HEK293 (cell line): ENCODE data around the gene RACK1.

ENCODE experiments used
- CTCF ChIA-PET: fragments of 350-600 bp; formaldehyde crosslinking; extraction: SDS; loops from one replicate; lab custom pipeline; 2021; ENCODE audit warnings: antibody characterized with exemption; lab: Yijun Ruan, JAX
- POLR2A ChIA-PET: fragments of 300-600 bp; formaldehyde crosslinking; extraction: SDS; loops from one replicate; lab custom pipeline; 2020; ENCODE audit warnings: antibody characterized with exemption, inconsistent platforms; lab: Yijun Ruan, JAX
- H3K27ac ChIP-seq: fragments of 200-500 bp; sonication (Bioruptor generic); 2 replicates; pipeline ENCODE4 v1.5.1; 2014; ENCODE audit warnings: low read depth, low read length, control low read depth, inconsistent platforms; ENCODE audit errors: extremely low read depth
- H3K36me3 ChIP-seq, 2 experiments: fragments of 200-500 bp in 1 of 2; sonication (Bioruptor generic) in 1 of 2; 1 replicate in 1 of 2; 2 replicates in 1 of 2; pipeline ENCODE4 v1.5.1; 2014 to 2017; ENCODE audit warnings: inconsistent platforms in 2 of 2, low read length in 2 of 2; ENCODE audit not compliant: control insufficient read depth in 2 of 2, insufficient read depth in 1 of 2
- H3K4me1 ChIP-seq: fragments of 200-500 bp; sonication (Bioruptor generic); 2 replicates; pipeline ENCODE4 v1.5.1; 2014; ENCODE audit warnings: mild to moderate bottlenecking, low read length, inconsistent platforms; ENCODE audit not compliant: control insufficient read depth, insufficient read depth
- H3K4me3 ChIP-seq: 2 replicates; pipeline ENCODE4 v1.5.1; 2011; ENCODE audit warnings: low read depth, mild to moderate bottlenecking, control low read depth, low read length, moderate library complexity
- H3K9me3 ChIP-seq: fragments of 200-500 bp; sonication (Bioruptor generic); 2 replicates; pipeline ENCODE4 v1.5.1; 2014; ENCODE audit warnings: low read depth, low read length, inconsistent platforms; ENCODE audit not compliant: control insufficient read depth, insufficient read depth
- GLIS1 ChIP-seq: fragments of 450-650 bp; formaldehyde crosslinking; IDR thresholded peaks from 2 replicates; pipeline ENCODE4 v1.5.1; 2016; ENCODE audit warnings: missing biosample characterization, missing genetic modification characterization
- IKZF3 ChIP-seq: fragments of 450-650 bp; IDR thresholded peaks from 2 replicates; pipeline ENCODE4 v1.5.0; 2018; ENCODE audit warnings: missing biosample characterization, mild to moderate bottlenecking, missing genetic modification characterization, moderate library complexity
- KLF8 ChIP-seq: fragments of 450-650 bp; formaldehyde crosslinking; IDR thresholded peaks from 2 replicates; pipeline ENCODE4 v1.5.1; 2016; ENCODE audit warnings: missing biosample characterization, missing genetic modification characterization
- RBAK ChIP-seq: fragments of 450-650 bp; formaldehyde crosslinking; IDR thresholded peaks from 2 replicates; pipeline ENCODE4 v1.5.1; 2016; ENCODE audit warnings: missing biosample characterization, missing genetic modification characterization
- YY2 ChIP-seq: fragments of 450-650 bp; formaldehyde crosslinking; IDR thresholded peaks from 2 replicates; pipeline ENCODE4 v1.5.1; 2016; ENCODE audit warnings: missing biosample characterization, missing genetic modification characterization
- ZBTB17 ChIP-seq: fragments of 450-650 bp; formaldehyde crosslinking; IDR thresholded peaks from 2 replicates; pipeline ENCODE4 v1.5.1; 2016; ENCODE audit warnings: missing biosample characterization, missing genetic modification characterization
- ZNF140 ChIP-seq: fragments of 450-650 bp; formaldehyde crosslinking; IDR thresholded peaks from 2 replicates; pipeline ENCODE4 v1.5.1; 2016; ENCODE audit warnings: missing biosample characterization, missing genetic modification characterization
- ZNF155 ChIP-seq: fragments of 450-650 bp; formaldehyde crosslinking; IDR thresholded peaks from 2 replicates; pipeline ENCODE4 v1.5.1; 2016; ENCODE audit warnings: missing biosample characterization, missing genetic modification characterization
- ZNF221 ChIP-seq: fragments of 450-650 bp; formaldehyde crosslinking; IDR thresholded peaks from 2 replicates; pipeline ENCODE4 v1.5.1; 2017; ENCODE audit warnings: missing biosample characterization, missing genetic modification characterization, borderline replicate concordance
- ZNF341 ChIP-seq: fragments of 450-650 bp; formaldehyde crosslinking; IDR thresholded peaks from 2 replicates; pipeline ENCODE4; 2016; ENCODE audit warnings: low read depth, missing biosample characterization, missing genetic modification characterization
- ZNF37A ChIP-seq: fragments of 450-650 bp; IDR thresholded peaks from 2 replicates; pipeline ENCODE4 v1.5.1; 2018; ENCODE audit warnings: missing biosample characterization, missing genetic modification characterization
- ZNF423 ChIP-seq: fragments of 450-650 bp; formaldehyde crosslinking; IDR thresholded peaks from 2 replicates; pipeline ENCODE4 v1.5.1; 2016; ENCODE audit warnings: missing biosample characterization, missing genetic modification characterization
- ZNF433 ChIP-seq: fragments of 450-650 bp; formaldehyde crosslinking; IDR thresholded peaks from 2 replicates; pipeline ENCODE4 v1.5.1; 2016; ENCODE audit warnings: missing biosample characterization, missing genetic modification characterization, low read depth
- ZNF560 ChIP-seq: fragments of 450-650 bp; formaldehyde crosslinking; IDR thresholded peaks from 2 replicates; pipeline ENCODE4 v1.5.1; 2017; ENCODE audit warnings: missing biosample characterization, missing genetic modification characterization, borderline replicate concordance
- ZNF600 ChIP-seq: fragments of 450-650 bp; formaldehyde crosslinking; IDR thresholded peaks from 2 replicates; pipeline ENCODE4 v1.5.1; 2016; ENCODE audit warnings: missing biosample characterization, missing genetic modification characterization
- ZNF610 ChIP-seq: fragments of 450-650 bp; formaldehyde crosslinking; IDR thresholded peaks from 2 replicates; pipeline ENCODE4 v1.5.1; 2016; ENCODE audit warnings: missing biosample characterization, missing genetic modification characterization, borderline replicate concordance
- ZNF76 ChIP-seq: fragments of 450-650 bp; formaldehyde crosslinking; IDR thresholded peaks from 2 replicates; pipeline ENCODE4; 2016; ENCODE audit warnings: low read depth, missing biosample characterization, missing genetic modification characterization, borderline replicate concordance
- ZSCAN23 ChIP-seq: fragments of 450-650 bp; formaldehyde crosslinking; IDR thresholded peaks from 2 replicates; pipeline ENCODE4 v1.5.1; 2016; ENCODE audit warnings: missing biosample characterization, missing genetic modification characterization
- ZSCAN30 ChIP-seq: fragments of 450-650 bp; IDR thresholded peaks from 2 replicates; pipeline ENCODE4 v1.5.1; 2018; ENCODE audit warnings: missing biosample characterization, mild to moderate bottlenecking, missing genetic modification characterization, moderate library complexity
- TF ChIP-seq, protein P1 (sequence below): fragments of 450-650 bp; formaldehyde crosslinking; IDR thresholded peaks from 2 replicates; pipeline ENCODE4 v1.5.1; 2016; ENCODE audit warnings: missing biosample characterization, missing genetic modification characterization
- TF ChIP-seq, protein P2 (sequence below): fragments of 450-650 bp; formaldehyde crosslinking; IDR thresholded peaks from 2 replicates; pipeline ENCODE4; 2016; ENCODE audit warnings: missing biosample characterization, missing genetic modification characterization
- TF ChIP-seq, protein P3 (sequence below): fragments of 450-650 bp; formaldehyde crosslinking; IDR thresholded peaks from 2 replicates; pipeline ENCODE4 v1.5.1; 2016; ENCODE audit warnings: missing biosample characterization, missing genetic modification characterization
- TF ChIP-seq, protein P4 (sequence below): fragments of 450-650 bp; formaldehyde crosslinking; IDR thresholded peaks from 2 replicates; pipeline ENCODE4 v1.5.1; 2016; ENCODE audit warnings: missing biosample characterization, missing genetic modification characterization
- TF ChIP-seq, protein P5 (sequence below): IDR thresholded peaks from 2 replicates; pipeline ENCODE4 v1.6.1; 2011; ENCODE audit warnings: mild to moderate bottlenecking, low read depth, low read length, borderline replicate concordance

The RACK1 gene

DNA sequence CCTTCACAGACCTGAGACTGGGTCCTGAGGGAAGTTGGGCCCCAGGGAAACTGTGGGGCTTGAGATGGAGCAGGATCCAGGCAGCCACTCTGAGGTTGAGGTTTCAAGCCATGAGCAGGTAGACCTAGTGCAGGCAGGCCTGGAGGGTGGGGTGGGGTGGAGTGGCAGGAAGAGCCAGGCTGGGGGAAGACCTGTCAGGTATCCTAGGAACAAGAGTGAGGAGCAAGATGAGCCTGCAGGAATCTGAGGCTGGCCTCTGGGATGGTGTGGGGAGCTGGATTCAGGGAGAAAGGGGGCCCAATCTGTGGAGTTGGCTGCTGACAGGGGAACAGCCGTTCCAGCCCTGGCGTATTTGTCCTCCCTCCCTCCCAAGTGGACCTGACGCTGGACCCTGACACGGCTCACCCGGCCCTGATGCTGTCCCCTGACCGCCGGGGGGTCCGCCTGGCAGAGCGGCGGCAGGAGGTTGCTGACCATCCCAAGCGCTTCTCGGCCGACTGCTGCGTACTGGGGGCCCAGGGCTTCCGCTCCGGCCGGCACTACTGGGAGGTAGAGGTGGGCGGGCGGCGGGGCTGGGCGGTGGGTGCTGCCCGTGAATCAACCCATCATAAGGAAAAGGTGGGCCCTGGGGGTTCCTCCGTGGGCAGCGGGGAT, 9.8 kb downstream of the RACK1 start:
- ChIA-PET CTCF (no interaction called here), POLR2A (interaction anchor here (1.8 to 5.0 kb wide), 5 partner anchors 9 to 42 kb away, joined by 6 to 49 read pairs (median 13); partner anchors contain the start of genes RACK1, TRIM41 and TRIM52)
- Histone ChIP-seq H3K9me3 (no peaks in the 10 kb centered on the region), H3K27ac (no peak overlapping the region), H3K36me3 (peaks cover 21 to 89% of the 10 kb centered on the region in 2 experiments), H3K4me3 (no peak overlapping the region), H3K4me1 (no peaks in the 10 kb centered on the region)
- no peak for TF ChIP-seq GLIS1 (tag by site-specific recombination)
- TF ChIP-seq ZNF610 (tag by site-specific recombination) = no peak
- no peak for TF ChIP-seq RBAK
- TF ChIP-seq ZNF140 (tag by site-specific recombination) = no peak
- TF ChIP-seq ZNF341 (tag by site-specific recombination) = peak; percentile 93
- TF ChIP-seq ZNF155 (tag by site-specific recombination) = no peak
- TF ChIP-seq, protein P1, sequence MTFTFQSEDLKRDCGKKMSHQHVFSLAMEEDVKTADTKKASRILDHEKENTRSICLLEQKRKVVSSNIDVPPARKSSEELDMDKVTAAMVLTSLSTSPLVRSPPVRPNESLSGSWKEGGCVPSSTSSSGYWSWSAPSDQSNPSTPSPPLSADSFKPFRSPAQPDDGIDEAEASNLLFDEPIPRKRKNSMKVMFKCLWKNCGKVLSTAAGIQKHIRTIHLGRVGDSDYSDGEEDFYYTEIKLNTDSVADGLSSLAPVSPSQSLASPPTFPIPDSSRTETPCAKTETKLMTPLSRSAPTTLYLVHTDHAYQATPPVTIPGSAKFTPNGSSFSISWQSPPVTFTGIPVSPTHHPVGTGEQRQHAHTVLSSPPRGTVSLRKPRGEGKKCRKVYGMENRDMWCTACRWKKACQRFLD = no peak
- TF ChIP-seq KLF8 (tag by site-specific recombination) = no peak
- no peak for TF ChIP-seq ZSCAN23
- TF ChIP-seq, protein P2, sequence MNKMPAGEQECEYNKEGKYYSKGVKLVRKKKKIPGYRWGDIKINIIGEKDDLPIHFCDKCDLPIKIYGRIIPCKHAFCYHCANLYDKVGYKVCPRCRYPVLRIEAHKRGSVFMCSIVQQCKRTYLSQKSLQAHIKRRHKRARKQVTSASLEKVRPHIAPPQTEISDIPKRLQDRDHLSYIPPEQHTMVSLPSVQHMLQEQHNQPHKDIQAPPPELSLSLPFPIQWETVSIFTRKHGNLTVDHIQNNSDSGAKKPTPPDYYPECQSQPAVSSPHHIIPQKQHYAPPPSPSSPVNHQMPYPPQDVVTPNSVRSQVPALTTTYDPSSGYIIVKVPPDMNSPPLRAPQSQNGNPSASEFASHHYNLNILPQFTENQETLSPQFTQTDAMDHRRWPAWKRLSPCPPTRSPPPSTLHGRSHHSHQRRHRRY (tag by site-specific recombination) = no peak
- TF ChIP-seq, protein P3, sequence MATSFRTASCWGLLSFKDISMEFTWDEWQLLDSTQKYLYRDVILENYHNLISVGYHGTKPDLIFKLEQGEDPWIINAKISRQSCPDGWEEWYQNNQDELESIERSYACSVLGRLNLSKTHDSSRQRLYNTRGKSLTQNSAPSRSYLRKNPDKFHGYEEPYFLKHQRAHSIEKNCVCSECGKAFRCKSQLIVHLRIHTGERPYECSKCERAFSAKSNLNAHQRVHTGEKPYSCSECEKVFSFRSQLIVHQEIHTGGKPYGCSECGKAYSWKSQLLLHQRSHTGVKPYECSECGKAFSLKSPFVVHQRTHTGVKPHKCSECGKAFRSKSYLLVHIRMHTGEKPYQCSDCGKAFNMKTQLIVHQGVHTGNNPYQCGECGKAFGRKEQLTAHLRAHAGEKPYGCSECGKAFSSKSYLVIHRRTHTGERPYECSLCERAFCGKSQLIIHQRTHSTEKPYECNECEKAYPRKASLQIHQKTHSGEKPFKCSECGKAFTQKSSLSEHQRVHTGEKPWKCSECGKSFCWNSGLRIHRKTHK = no peak
- TF ChIP-seq ZNF221 (tag by site-specific recombination) = no peak
- TF ChIP-seq, protein P4, sequence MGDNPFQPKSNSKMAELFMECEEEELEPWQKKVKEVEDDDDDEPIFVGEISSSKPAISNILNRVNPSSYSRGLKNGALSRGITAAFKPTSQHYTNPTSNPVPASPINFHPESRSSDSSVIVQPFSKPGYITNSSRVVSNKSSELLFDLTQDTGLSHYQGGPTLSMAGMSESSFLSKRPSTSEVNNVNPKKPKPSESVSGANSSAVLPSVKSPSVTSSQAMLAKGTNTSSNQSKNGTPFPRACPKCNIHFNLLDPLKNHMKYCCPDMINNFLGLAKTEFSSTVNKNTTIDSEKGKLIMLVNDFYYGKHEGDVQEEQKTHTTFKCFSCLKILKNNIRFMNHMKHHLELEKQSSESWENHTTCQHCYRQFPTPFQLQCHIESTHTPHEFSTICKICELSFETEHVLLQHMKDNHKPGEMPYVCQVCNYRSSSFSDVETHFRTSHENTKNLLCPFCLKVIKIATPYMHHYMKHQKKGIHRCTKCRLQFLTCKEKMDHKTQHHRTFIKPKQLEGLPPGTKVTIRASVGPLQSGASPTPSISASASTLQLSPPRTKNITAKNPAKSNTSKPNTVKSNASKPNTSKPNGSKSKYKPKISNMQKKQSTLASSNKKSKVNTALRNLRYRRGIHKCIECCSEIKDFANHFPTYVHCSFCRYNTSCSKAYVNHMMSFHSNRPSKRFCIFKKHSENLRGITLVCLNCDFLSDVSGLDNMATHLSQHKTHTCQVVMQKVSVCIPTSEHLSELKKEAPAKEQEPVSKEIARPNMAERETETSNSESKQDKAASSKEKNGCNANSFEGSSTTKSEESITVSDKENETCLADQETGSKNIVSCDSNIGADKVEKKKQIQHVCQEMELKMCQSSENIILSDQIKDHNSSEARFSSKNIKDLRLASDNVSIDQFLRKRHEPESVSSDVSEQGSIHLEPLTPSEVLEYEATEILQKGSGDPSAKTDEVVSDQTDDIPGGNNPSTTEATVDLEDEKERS (tag by site-specific recombination) = no peak
- TF ChIP-seq ZNF423 (tag by site-specific recombination) = no peak
- TF ChIP-seq, protein P5, sequence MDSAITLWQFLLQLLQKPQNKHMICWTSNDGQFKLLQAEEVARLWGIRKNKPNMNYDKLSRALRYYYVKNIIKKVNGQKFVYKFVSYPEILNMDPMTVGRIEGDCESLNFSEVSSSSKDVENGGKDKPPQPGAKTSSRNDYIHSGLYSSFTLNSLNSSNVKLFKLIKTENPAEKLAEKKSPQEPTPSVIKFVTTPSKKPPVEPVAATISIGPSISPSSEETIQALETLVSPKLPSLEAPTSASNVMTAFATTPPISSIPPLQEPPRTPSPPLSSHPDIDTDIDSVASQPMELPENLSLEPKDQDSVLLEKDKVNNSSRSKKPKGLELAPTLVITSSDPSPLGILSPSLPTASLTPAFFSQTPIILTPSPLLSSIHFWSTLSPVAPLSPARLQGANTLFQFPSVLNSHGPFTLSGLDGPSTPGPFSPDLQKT = no peak
- no peak for TF ChIP-seq ZNF560 (tag by site-specific recombination)
- no peak for TF ChIP-seq ZNF37A (tag by site-specific recombination)
- TF ChIP-seq ZNF600 (tag by site-specific recombination) = 0 out of 2 replicates have a peak, but pooled peaks have one; percentile 27
- TF ChIP-seq YY2 (tag by site-specific recombination) = no peak
- TF ChIP-seq ZSCAN30 (tag by site-specific recombination) = no peak
- peak; percentile 59 for TF ChIP-seq ZBTB17 (tag by site-specific recombination)
- no peak for TF ChIP-seq ZNF433
- no peak for TF ChIP-seq ZNF76 (tag by site-specific recombination)
- TF ChIP-seq IKZF3 (tag by site-specific recombination) = 0 out of 2 replicates have a peak, but pooled peaks have one; percentile 8
- TF ChIP-seq, all 188 proteins: peak for 4
